A549 treated with RU486 at 1 μM for 4 hours (cell line): ENCODE measurements around the gene MORF4L2. TPM values are rescaled to one million over a fixed set of nuclear protein-coding genes. Genes with fewer than 3 reads are reported as not detected.

ENCODE experiments used
- total RNA-seq: library from RNA; stranded (reverse); fragments of 200-300 nt; extraction: Qiagen RNA extraction; gene quantifications from 5 replicates; pipeline ENCODE4 v1.2.3, GENCODE V29; 2022; ENCODE audit warnings: low read depth

Gene MORF4L2
- total RNA-seq: 456 to 1,175 TPM (median 524 TPM) in 5 replicates

GRCh38 chrX:103686199-103687072 lies at the start of gene MORF4L2:
MORF4L2 (minus strand) TSS chrX:103686699; CDS start chrX:103677027, 9,672 bp downstream.

GRCh38 chrX:103710609-103711008 lies 24.1 kb upstream of the MORF4L2 start, which contains the start of gene TMEM31:
TMEM31 (plus strand) TSS chrX:103710909; CDS start chrX:103712259, 1,350 bp downstream.

GRCh38 chrX:103628386-103629317 lies 57.8 kb downstream of the MORF4L2 start, which contains the start of gene TCEAL1:
TCEAL1 (plus strand) TSS chrX:103628975; CDS start chrX:103629917, 942 bp downstream.

Other genes with a start within 250 kb of the MORF4L2 start
- gene RAB40A, start 167.2 kb downstream of the MORF4L2 start, total RNA-seq: not detected in 5 replicates
- 109 to 166 TPM (median 116 TPM) in 5 replicates for gene TCEAL4, start 101.2 kb downstream of the MORF4L2 start, total RNA-seq
- gene TCEAL3, start 78.7 kb downstream of the MORF4L2 start, total RNA-seq: 15.4 to 24.3 TPM (median 19.7 TPM) in 5 replicates
- 36.1 to 50.0 TPM (median 41.7 TPM) in 5 replicates for gene TCEAL1, start 57.7 kb downstream of the MORF4L2 start, total RNA-seq
- gene TMEM31, start 24.2 kb upstream of the MORF4L2 start, total RNA-seq: not detected in 5 replicates
- gene PLP1, start 90.1 kb upstream of the MORF4L2 start, total RNA-seq: not detected in 5 replicates
- 0.03 to 0.05 TPM (median 0.03 TPM) in 3 of 5 replicates, not detected in the others for gene RAB9B, start 145.6 kb upstream of the MORF4L2 start, total RNA-seq